CD8-positive, alpha-beta memory T cell (primary cell): Measurements from ENCODE around the gene TMEM253. TPM values are rescaled to one million over a fixed set of nuclear protein-coding genes. Genes with fewer than 3 reads are reported as not detected.

Experiments
- CTCF ChIA-PET: fragments of 350-600 bp; sonication (Branson Sonifier 250); formaldehyde crosslinking; loops from one replicate; lab custom pipeline; 2021; ENCODE audit warnings: antibody characterized with exemption; lab: Charles Lee
- POLR2A ChIA-PET: fragments of 350-600 bp; sonication (Branson Sonifier 250); formaldehyde crosslinking; loops from one replicate; lab custom pipeline; 2021; ENCODE audit warnings: antibody characterized with exemption; lab: Charles Lee
- DNase-seq, 5 donors: peaks; one replicate each; pipeline versions ENCODE4 v3.0.0 to v3.0.0-alpha.2; 2020 to 2022; ENCODE audit warnings: mixed read lengths in 1 of 5
- H3K27ac ChIP-seq: one replicate; pipeline ENCODE4 v1.7.0; 2013; ENCODE audit warnings: low read depth, mild to moderate bottlenecking, low read length, moderate library complexity
- H3K27me3 ChIP-seq: 2 replicates; pipeline ENCODE4 v1.7.0; 2013; ENCODE audit warnings: low read length, mild to moderate bottlenecking; ENCODE audit not compliant: insufficient read depth, poor library complexity, severe bottlenecking
- H3K36me3 ChIP-seq: 2 replicates; pipeline ENCODE4 v1.7.0; 2013; ENCODE audit warnings: mild to moderate bottlenecking, low read length, moderate library complexity; ENCODE audit not compliant: insufficient read depth
- H3K4me1 ChIP-seq: 2 replicates; pipeline ENCODE4 v1.7.0; 2013; ENCODE audit warnings: mild to moderate bottlenecking, low read length, moderate library complexity; ENCODE audit not compliant: insufficient read depth
- H3K4me3 ChIP-seq: 2 replicates; pipeline ENCODE4 v1.7.0; 2013; ENCODE audit warnings: mild to moderate bottlenecking, low read length
- H3K9me3 ChIP-seq: 2 replicates; pipeline ENCODE4 v1.7.0; 2013; ENCODE audit warnings: mild to moderate bottlenecking, low read length
- H3K27ac Mint-ChIP-seq, 8 donors: one replicate each; pipeline ENCODE4 v1.8.0; 2020 to 2021; ENCODE audit warnings: mixed read lengths in 8 of 8, mild to moderate bottlenecking in 6 of 8, inconsistent platforms in 3 of 8, moderate library complexity in 3 of 8
- H3K27me3 Mint-ChIP-seq, 2 donors: one replicate each; pipeline ENCODE4 v1.8.0; 2020 to 2021; ENCODE audit warnings: mixed read lengths in 2 of 2, mild to moderate bottlenecking in 1 of 2, moderate library complexity in 1 of 2
- H3K36me3 Mint-ChIP-seq, 3 donors: one replicate each; pipeline ENCODE4 v1.8.0; 2020 to 2021; ENCODE audit warnings: mixed read lengths in 3 of 3, inconsistent platforms in 1 of 3, mild to moderate bottlenecking in 1 of 3
- H3K4me1 Mint-ChIP-seq, 3 donors: one replicate each; pipeline ENCODE4 v1.8.0; 2020 to 2021; ENCODE audit warnings: mixed read lengths in 3 of 3, inconsistent platforms in 1 of 3, mild to moderate bottlenecking in 1 of 3
- H3K4me3 Mint-ChIP-seq, 7 donors: one replicate each; pipeline ENCODE4 v1.8.0; 2020 to 2021; ENCODE audit warnings: mixed read lengths in 7 of 7, mild to moderate bottlenecking in 6 of 7, moderate library complexity in 4 of 7, inconsistent platforms in 2 of 7
- H3K9me3 Mint-ChIP-seq, 5 donors: one replicate each; pipeline ENCODE4 v1.8.0; 2020 to 2022; ENCODE audit warnings: mixed read lengths in 5 of 5, mild to moderate bottlenecking in 3 of 5, moderate library complexity in 2 of 5, inconsistent platforms in 1 of 5
- polyA plus RNA-seq: library from polyadenylated mRNA; unstranded; fragments of 300-500 nt; fragmentation: Illumina TruSeq; gene quantifications from one replicate; pipeline ENCODE4 v1.2.3, GENCODE V29; 2021
- total RNA-seq, 2 experiments: library from RNA; stranded (reverse); gene quantifications; one replicate each; pipeline ENCODE4 v1.2.3, GENCODE V29; 2021

Gene TMEM253
- total and polyA plus RNA-seq, 3 experiments from 2014 or later = not detected

DNA sequence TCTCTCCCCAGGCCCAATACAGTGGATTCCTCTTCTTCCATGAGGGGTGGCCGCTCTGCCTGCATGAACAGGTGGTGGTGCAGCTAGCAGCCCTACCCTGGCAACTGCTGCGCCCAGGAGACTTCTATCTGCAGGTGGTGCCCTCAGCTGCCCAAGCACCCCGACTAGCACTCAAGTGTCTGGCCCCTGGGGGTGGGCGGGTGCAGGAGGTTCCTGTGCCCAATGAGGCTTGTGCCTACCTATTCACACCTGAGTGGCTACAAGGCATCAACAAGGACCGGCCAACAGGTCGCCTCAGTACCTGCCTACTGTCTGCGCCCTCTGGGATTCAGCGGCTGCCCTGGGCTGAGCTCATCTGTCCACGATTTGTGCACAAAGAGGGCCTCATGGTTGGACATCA is 26.9 kb upstream of the TMEM253 start:
- Mint-ChIP-seq H3K36me3 (no peaks in the 10 kb centered on the region), H3K27me3 (peaks cover 31 to 42% of the 10 kb centered on the region in 2 donors), H3K27ac (peak overlapping the region in 1 of 8 donors; percentile 36), H3K4me3 (no peak overlapping the region), H3K9me3 (no peaks in the 10 kb centered on the region), H3K4me1 (peaks cover 17 to 34% (median 24%) of the 10 kb centered on the region in 3 donors)
- peaks cover 44% of the 10 kb centered on the region for H3K27me3 ChIP-seq
- POLR2A ChIA-PET = no interaction called here
- H3K36me3 ChIP-seq = no peaks in the 10 kb centered on the region
- no peak overlapping the region for H3K4me3 ChIP-seq
- no peak for DNase-seq
- H3K27ac ChIP-seq = no peak overlapping the region
- CTCF ChIA-PET = interaction anchor here (1.0 to 4.0 kb wide), 3 partner anchors 14 to 29 kb away, joined by 3 to 47 read pairs (median 4); no protein-coding TSS in a partner anchor
- no peaks in the 10 kb centered on the region for H3K9me3 ChIP-seq
- H3K4me1 ChIP-seq = peaks cover 28% of the 10 kb centered on the region

DNA sequence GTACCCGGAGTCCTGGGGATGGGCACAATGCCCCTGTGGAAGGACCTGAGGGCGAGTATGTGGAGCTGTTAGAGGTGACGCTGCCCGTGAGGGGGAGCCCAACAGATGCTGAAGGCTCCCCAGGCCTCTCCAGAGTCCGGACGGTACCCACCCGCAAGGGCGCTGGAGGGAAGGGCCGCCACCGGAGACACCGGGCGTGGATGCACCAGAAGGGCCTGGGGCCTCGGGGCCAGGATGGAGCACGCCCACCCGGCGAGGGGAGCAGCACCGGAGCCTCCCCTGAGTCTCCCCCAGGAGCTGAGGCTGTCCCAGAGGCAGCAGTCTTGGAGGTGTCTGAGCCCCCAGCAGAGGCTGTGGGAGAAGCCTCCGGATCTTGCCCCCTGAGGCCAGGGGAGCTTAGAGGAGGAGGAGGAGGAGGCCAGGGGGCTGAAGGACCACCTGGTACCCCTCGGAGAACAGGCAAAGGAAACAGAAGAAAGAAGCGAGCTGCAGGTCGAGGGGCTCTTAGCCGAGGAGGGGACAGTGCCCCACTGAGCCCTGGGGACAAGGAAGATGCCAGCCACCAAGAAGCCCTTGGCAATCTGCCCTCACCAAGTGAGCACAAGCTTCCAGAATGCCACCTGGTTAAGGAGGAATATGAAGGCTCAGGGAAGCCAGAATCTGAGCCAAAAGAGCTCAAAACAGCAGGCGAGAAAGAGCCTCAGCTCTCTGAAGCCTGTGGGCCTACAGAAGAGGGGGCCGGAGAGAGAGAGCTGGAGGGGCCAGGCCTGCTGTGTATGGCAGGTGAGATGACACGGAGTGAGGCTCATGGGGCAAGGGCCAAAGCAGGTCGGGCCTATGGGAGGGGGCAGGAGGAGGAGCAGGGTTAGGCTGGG is 26.2 kb upstream of the TMEM253 start:
- H3K36me3 Mint-ChIP-seq = no peaks in the 10 kb centered on the region
- H3K27me3 Mint-ChIP-seq = peaks cover 25 to 36% of the 10 kb centered on the region in 2 donors
- DNase-seq = no peak
- Histone ChIP-seq H3K27me3 (peaks cover 37% of the 10 kb centered on the region), H3K4me1 (peaks cover 21% of the 10 kb centered on the region), H3K4me3 (no peak overlapping the region), H3K36me3 (no peaks in the 10 kb centered on the region), H3K9me3 (no peaks in the 10 kb centered on the region), H3K27ac (no peak overlapping the region)
- H3K27ac Mint-ChIP-seq = no peak overlapping the region
- no peak overlapping the region for H3K4me3 Mint-ChIP-seq
- peaks cover 10 to 26% (median 17%) of the 10 kb centered on the region in 3 donors for H3K4me1 Mint-ChIP-seq
- H3K9me3 Mint-ChIP-seq = no peaks in the 10 kb centered on the region
- ChIA-PET CTCF (interaction anchor here (1.0 to 1.2 kb wide), 3 partner anchors 18 to 30 kb away, joined by 3 to 6 read pairs (median 5); no protein-coding TSS in a partner anchor), POLR2A (no interaction called here)

DNA sequence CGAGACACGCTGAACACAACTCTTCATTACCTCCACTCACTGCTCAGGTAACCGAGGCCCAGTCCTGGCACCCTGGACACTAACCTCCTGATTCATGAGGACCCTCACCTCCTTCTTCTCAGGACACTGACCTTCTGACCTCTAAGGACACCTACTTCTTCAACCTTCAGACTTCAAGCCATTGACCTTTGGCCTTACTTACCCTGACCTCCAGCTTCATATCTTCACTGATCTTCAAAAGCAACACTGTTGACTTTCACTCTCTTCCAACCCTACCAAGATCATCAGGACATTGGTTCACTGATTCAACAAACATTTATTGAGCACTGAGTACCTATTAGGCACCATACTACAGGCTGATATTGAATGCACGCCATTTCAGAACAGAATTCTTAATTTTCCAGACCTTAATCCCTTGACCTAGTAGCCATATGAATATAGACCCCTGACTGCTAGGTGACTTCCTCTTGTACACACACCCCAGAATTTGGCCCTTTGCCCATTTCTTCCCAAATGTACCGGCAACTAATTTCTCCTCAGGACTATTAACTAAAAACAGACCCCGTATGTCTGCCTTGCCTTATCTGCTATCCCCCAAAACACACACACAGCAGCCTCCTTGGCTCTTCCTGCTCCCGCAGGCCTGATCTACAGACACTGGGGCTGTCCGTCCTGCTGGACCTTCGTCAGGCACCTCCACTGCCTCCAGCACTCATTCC is 25.0 kb upstream of the TMEM253 start:
- no peak overlapping the region for H3K4me3 ChIP-seq
- Mint-ChIP-seq H3K27ac (peak overlapping the region in 1 of 8 donors; percentile 13), H3K36me3 (no peaks in the 10 kb centered on the region), H3K9me3 (no peaks in the 10 kb centered on the region), H3K27me3 (peaks cover 23 to 31% of the 10 kb centered on the region in 2 donors), H3K4me1 (peaks cover 4 to 18% (median 11%) of the 10 kb centered on the region in 3 donors), H3K4me3 (no peak overlapping the region)
- peaks cover 28% of the 10 kb centered on the region for H3K27me3 ChIP-seq
- POLR2A ChIA-PET = no interaction called here
- peaks cover 11% of the 10 kb centered on the region for H3K4me1 ChIP-seq
- CTCF ChIA-PET = interaction anchor here (1.1 kb wide), 1 partner anchor 12 kb away, joined by 3 read pairs; no protein-coding TSS in a partner anchor
- no peak for DNase-seq
- no peaks in the 10 kb centered on the region for H3K36me3 ChIP-seq
- no peak overlapping the region for H3K27ac ChIP-seq
- no peaks in the 10 kb centered on the region for H3K9me3 ChIP-seq

DNA sequence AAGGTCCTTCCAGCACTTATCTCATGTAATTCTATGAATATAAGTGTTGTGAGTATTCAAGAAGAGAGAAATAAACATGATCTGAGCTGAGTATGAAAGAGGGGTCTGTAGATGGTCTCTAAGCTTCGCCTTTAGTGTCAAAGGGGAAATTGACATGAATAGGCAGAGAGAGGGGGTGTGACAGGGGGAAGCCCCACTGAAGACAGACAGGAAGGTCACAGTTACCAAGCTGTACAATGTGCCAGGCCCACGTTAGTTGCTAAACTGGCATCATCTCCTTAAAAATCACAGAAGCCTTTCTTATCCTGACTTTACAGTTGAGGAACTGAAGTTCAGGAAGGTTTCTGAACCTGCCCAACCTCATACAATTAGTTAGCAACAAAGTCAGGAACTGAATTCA is 23.2 kb upstream of the TMEM253 start:
- no peaks in the 10 kb centered on the region for H3K36me3 ChIP-seq
- CTCF ChIA-PET = interaction anchor here (0.7 to 1.5 kb wide), 3 partner anchors 9 to 12 kb away, joined by 3 to 4 read pairs (median 3); no protein-coding TSS in a partner anchor
- no peaks in the 10 kb centered on the region for H3K9me3 Mint-ChIP-seq
- H3K27me3 ChIP-seq = peaks cover 11% of the 10 kb centered on the region
- no peaks in the 10 kb centered on the region for H3K36me3 Mint-ChIP-seq
- no peak overlapping the region for H3K4me3 ChIP-seq
- DNase-seq = no peak
- H3K27ac ChIP-seq = no peak overlapping the region
- peaks cover 0 to under 1% (median 0%) of the 10 kb centered on the region in 3 donors for H3K4me1 Mint-ChIP-seq
- H3K27me3 Mint-ChIP-seq = peaks cover 10 to 17% of the 10 kb centered on the region in 2 donors
- H3K4me1 ChIP-seq = no peaks in the 10 kb centered on the region
- peak overlapping the region in 1 of 8 donors; percentile 58 for H3K27ac Mint-ChIP-seq
- H3K4me3 Mint-ChIP-seq = no peak overlapping the region
- POLR2A ChIA-PET = no interaction called here
- H3K9me3 ChIP-seq = no peaks in the 10 kb centered on the region

DNA sequence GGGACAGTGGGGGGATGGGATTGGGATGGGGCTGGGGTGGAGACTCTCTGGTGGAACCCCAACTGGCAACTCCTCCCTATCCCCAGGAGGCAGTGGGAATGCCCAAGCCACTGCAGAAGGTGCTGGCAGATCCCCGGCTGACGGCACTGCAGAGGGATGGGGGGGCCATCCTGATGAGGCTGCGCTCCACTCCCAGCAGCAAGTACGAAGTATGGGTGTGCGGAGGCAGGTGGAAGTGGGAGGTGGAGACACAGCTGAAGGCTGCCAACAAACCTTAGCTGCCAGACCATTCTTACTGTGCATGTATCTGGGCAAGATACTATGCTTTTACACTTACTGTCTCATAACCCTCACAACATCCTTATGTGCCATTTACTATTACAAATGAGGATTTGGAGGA is 22.6 kb upstream of the TMEM253 start:
- Histone ChIP-seq H3K9me3 (no peaks in the 10 kb centered on the region), H3K27me3 (peaks cover 4% of the 10 kb centered on the region), H3K36me3 (no peaks in the 10 kb centered on the region), H3K4me3 (no peak overlapping the region), H3K4me1 (no peaks in the 10 kb centered on the region), H3K27ac (no peak overlapping the region)
- Mint-ChIP-seq H3K27ac (peak overlapping the region in 1 of 8 donors; percentile 77), H3K36me3 (no peaks in the 10 kb centered on the region), H3K27me3 (peaks cover 9 to 13% of the 10 kb centered on the region in 2 donors), H3K4me1 (no peaks in the 10 kb centered on the region), H3K4me3 (no peak overlapping the region), H3K9me3 (no peaks in the 10 kb centered on the region)
- CTCF ChIA-PET = interaction anchor here (0.7 to 2.1 kb wide), 4 partner anchors 9 to 26 kb away, joined by 3 to 6 read pairs (median 4); no protein-coding TSS in a partner anchor
- POLR2A ChIA-PET = no interaction called here
- no peak for DNase-seq

DNA sequence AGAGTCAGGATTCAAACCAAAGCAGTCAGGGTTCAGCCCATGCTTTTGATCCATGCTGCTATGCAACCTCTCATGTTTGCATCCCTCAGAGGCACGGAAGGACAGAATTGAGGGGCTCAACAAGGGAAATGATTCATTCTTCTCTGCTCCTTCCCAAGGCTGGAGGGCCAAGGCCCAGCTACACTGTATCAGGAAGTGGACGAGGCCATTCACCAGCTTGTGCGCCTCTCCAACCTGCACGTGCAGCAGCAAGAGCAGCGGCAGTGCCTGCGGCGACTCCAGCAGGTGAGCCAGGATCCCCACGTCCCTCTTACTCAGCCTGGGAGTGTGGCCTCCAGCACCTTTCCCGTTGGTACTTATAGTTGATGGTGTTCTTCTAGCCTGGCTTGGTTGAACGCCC is 22.1 kb upstream of the TMEM253 start:
- Mint-ChIP-seq H3K4me1 (no peaks in the 10 kb centered on the region), H3K27me3 (peaks cover 6 to 9% of the 10 kb centered on the region in 2 donors), H3K9me3 (no peaks in the 10 kb centered on the region), H3K36me3 (no peaks in the 10 kb centered on the region), H3K27ac (no peak overlapping the region), H3K4me3 (no peak overlapping the region)
- H3K9me3 ChIP-seq = no peaks in the 10 kb centered on the region
- H3K36me3 ChIP-seq = no peaks in the 10 kb centered on the region
- H3K4me3 ChIP-seq = no peak overlapping the region
- H3K27ac ChIP-seq = no peak overlapping the region
- peaks cover under 1% of the 10 kb centered on the region for H3K27me3 ChIP-seq
- ChIA-PET POLR2A (no interaction called here), CTCF (interaction anchor here (1.0 to 2.1 kb wide), 4 partner anchors 9 to 25 kb away, joined by 3 to 7 read pairs (median 6); no protein-coding TSS in a partner anchor)
- no peak for DNase-seq
- no peaks in the 10 kb centered on the region for H3K4me1 ChIP-seq

DNA sequence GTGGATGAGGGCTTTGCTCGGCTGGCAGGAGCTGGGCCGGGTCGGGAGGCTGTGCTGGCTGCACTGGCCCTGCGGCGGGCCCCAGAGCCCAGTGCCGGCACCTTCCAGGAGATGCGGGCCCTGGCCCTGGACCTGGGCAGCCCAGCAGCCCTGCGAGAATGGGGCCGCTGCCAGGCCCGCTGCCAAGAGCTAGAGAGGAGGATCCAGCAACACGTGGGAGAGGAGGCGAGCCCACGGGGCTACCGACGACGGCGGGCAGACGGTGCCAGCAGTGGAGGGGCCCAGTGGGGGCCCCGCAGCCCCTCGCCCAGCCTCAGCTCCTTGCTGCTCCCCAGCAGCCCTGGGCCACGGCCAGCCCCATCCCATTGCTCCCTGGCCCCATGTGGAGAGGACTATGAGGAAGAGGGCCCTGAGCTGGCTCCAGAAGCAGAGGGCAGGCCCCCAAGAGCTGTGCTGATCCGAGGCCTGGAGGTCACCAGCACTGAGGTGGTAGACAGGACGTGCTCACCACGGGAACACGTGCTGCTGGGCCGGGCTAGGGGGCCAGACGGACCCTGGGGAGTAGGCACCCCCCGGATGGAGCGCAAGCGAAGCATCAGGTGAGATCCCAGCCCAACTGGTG is 19.2 kb upstream of the TMEM253 start:
- Histone ChIP-seq H3K36me3 (no peaks in the 10 kb centered on the region), H3K27ac (no peak overlapping the region), H3K4me1 (peaks cover under 1% of the 10 kb centered on the region), H3K4me3 (no peak overlapping the region), H3K27me3 (no peaks in the 10 kb centered on the region), H3K9me3 (no peaks in the 10 kb centered on the region)
- no peak for DNase-seq
- Mint-ChIP-seq H3K27ac (no peak overlapping the region), H3K4me1 (peaks cover 3 to 8% (median 4%) of the 10 kb centered on the region in 3 donors), H3K36me3 (no peaks in the 10 kb centered on the region), H3K27me3 (peaks cover 3 to 8% of the 10 kb centered on the region in 2 donors), H3K9me3 (no peaks in the 10 kb centered on the region), H3K4me3 (no peak overlapping the region)
- CTCF ChIA-PET = interaction anchor here (1.5 to 3.7 kb wide), 3 partner anchors 11 to 67 kb away, joined by 6 to 15 read pairs (median 8); no protein-coding TSS in a partner anchor
- POLR2A ChIA-PET = no interaction called here
